Measurements from ENCODE around the gene ZSWIM6.
"Not testable (repeated sequence)": the region's sequence is repeated elsewhere in the genome, so short reads cannot be mapped to it uniquely, and the experiment has no call there.

DNA sequence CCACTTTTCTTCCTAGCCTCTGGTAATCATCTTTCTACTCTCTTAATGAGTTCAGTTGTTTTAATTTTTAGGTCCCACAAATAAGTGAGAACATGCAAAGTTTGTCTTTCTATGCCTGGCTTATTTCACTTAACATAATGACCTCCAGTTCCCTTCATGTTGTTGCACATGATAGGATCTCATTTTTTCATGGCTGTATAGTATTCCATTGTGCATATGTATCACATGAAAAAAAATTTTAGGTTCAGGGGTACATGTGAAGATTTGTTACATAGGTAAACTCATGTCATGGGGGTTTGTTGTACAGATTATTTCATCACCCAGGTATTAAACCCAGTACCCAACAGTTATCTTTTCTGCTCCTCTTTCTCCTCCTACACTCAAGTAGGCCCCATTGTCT is 89.2 kb downstream of the ZSWIM6 start:
- TF ChIP-seq HDGF (IDR thresholded peaks at IDR 0.05; ENCODE audit: borderline replicate concordance); SP1 (IDR thresholded peaks at IDR 0.05); CTBP1 (IDR thresholded peaks at IDR 0.05; ENCODE audit: borderline replicate concordance): not testable (repeated sequence)
